ENCODE measurements around the gene DNER.

DNA sequence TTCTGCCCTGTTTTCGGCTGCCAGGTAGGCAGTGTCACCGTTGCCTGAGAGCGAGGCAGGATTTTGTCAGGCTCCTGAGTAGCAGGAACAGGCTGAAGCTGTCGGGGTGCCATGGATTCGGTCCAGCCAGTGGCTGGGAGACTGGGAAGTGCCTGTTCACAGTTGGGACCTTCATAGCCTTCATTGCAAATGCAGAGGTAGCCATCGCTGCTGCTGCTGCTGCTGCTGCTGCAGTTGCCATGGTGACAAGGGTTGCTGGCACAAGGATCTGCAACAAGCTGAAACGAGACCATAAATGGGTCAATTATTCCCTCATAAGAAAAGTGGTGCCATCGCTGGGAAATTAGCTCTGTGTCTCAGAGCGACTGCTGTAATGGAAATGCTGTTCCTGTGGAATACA lies 122.7 kb downstream of the DNER start:
- TF ChIP-seq, protein P1, sequence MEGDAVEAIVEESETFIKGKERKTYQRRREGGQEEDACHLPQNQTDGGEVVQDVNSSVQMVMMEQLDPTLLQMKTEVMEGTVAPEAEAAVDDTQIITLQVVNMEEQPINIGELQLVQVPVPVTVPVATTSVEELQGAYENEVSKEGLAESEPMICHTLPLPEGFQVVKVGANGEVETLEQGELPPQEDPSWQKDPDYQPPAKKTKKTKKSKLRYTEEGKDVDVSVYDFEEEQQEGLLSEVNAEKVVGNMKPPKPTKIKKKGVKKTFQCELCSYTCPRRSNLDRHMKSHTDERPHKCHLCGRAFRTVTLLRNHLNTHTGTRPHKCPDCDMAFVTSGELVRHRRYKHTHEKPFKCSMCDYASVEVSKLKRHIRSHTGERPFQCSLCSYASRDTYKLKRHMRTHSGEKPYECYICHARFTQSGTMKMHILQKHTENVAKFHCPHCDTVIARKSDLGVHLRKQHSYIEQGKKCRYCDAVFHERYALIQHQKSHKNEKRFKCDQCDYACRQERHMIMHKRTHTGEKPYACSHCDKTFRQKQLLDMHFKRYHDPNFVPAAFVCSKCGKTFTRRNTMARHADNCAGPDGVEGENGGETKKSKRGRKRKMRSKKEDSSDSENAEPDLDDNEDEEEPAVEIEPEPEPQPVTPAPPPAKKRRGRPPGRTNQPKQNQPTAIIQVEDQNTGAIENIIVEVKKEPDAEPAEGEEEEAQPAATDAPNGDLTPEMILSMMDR (IDR thresholded peaks at IDR 0.05), result no peak
- TF ChIP-seq EP300 (IDR thresholded peaks at IDR 0.05), result no peak
